A549 (cell line): ENCODE measurements around the gene IFI27L1.

Source experiments
- CTCF ChIP-seq: fragments of >200 bp; sonication (Bioruptor Twin); formaldehyde crosslinking; IDR thresholded peaks from 3 replicates; pipeline ENCODE4 v1.5.1; 2016
- MAX ChIP-seq: IDR thresholded peaks from 2 replicates; pipeline ENCODE4 v1.6.1; 2012

GRCh38 chr14:94041551-94042346, 39.4 kb upstream of the IFI27L1 start:
- TF ChIP-seq CTCF (no peak), MAX (no peak)
